ENCODE results near the gene TMEM132D. TPM values are rescaled to one million over a fixed set of nuclear protein-coding genes. Genes with fewer than 3 reads are reported as not detected.
"Not testable (repeated sequence)": the region's sequence is repeated elsewhere in the genome, so short reads cannot be mapped to it uniquely, and the experiment has no call there.

The TMEM132D gene
- total RNA-seq, 4 donors from 2014 or later, result not detected

DNA sequence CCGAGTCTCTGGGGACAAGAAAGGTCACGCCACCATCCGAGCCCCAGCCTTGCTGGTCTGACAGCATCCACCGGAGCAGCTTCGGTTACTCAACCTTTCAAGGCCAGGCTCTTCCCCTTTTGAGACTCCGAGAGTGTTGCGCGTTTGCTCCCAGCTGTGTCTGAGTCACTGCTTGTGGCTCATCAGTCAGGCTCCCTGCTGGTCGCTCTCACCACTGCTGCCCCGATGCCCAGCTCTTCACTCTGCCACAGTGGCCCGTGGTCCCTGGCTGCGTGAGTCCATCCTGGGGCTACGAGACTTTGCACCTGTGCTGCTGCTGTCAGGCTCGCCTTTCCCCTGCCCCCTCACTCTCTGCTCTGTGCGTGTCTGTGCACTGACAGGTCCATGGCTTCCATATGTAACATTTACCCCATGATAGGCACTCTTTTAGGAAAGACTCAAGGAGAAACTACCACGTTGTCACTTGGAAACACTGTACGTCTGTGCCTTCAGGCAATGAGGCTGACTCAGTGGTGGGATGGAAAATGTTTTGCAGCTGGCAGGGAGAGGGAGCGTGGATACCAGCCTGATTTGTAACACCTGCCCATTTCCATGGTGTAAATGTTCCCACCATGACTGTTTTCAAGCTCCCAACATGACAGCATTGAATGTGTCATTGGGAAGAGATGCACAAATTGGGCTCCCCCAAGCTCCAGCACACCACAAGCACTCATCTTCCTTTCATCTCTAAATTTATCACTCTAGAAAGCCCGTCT, 350.7 kb downstream of the TMEM132D start:
- ATAC-seq (ENCODE audit: low FRiP score) (no peak), DNase-seq (ENCODE audit: low spot score) (no peak)
- TF ChIP-seq, protein P1, sequence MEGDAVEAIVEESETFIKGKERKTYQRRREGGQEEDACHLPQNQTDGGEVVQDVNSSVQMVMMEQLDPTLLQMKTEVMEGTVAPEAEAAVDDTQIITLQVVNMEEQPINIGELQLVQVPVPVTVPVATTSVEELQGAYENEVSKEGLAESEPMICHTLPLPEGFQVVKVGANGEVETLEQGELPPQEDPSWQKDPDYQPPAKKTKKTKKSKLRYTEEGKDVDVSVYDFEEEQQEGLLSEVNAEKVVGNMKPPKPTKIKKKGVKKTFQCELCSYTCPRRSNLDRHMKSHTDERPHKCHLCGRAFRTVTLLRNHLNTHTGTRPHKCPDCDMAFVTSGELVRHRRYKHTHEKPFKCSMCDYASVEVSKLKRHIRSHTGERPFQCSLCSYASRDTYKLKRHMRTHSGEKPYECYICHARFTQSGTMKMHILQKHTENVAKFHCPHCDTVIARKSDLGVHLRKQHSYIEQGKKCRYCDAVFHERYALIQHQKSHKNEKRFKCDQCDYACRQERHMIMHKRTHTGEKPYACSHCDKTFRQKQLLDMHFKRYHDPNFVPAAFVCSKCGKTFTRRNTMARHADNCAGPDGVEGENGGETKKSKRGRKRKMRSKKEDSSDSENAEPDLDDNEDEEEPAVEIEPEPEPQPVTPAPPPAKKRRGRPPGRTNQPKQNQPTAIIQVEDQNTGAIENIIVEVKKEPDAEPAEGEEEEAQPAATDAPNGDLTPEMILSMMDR (IDR thresholded peaks at IDR 0.05), result no peak

DNA sequence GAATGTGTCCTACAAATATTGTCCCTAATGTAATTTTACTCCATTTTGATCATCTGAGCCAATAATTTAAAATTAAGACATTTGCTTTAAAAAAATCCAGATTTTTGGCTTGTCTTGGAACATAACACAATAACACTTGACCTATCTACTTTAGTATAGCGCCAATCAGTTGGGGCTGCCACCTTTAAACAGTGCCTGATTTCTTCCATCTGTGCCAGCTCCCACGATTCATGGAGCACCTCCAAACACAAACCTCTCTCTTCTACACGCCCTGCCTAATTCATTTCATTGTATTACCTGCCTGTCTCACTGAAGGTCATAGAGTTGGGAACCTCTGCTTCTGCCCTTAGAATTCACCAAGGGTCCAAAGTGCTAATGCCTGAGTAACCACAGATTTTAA, 352.4 kb downstream of the TMEM132D start:
- DNase-seq (ENCODE audit: low spot score), result no peak
- no peak for ATAC-seq (ENCODE audit: low FRiP score)
- TF ChIP-seq, protein P1 (IDR thresholded peaks at IDR 0.05), result no peak

DNA sequence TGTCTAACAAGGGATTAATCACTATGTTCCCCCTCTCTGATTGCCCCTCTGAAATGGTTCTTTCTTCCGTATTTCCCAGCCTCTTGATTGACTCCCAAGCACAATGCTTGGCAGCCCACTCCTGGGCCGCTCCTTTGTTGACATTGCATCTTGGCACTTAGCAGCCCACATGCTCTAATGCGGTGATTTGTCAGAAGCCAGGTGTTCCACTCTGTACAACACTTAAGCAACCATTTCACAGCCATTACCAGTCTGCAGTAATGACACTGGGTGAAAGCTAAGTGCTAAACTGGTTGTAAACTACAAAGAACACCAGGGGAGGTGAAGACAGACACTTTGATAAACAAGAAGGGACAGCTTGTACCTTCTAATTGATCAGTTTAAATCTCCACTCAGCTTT, 353.5 kb downstream of the TMEM132D start:
- TF ChIP-seq, protein P1 (IDR thresholded peaks at IDR 0.05), result no peak
- ATAC-seq (ENCODE audit: low FRiP score) (no peak), DNase-seq (ENCODE audit: low spot score) (no peak)

DNA sequence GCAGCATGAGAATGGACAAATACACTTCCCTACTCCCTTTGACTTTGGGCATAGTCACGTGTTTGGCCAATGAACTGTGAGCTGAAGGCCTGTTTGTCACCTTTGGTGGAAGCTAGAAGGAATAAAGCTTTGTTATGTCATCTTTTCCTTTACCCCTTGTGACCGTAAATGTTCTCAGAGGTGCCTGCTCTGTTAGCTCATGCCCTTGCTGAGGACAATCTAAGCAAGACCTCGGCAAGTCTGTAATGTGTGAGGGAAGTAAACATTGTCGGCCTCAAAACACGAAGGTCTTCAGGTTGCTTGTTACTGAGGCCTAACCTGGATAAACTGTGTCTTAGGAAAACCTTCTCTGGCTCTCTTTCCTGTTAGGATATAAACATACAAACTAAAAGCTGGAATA, 354.2 kb downstream of the TMEM132D start:
- TF ChIP-seq, protein P1 (IDR thresholded peaks at IDR 0.05), result no peak
- DNase-seq (ENCODE audit: low spot score) (no peak), ATAC-seq (ENCODE audit: low FRiP score) (no peak)

DNA sequence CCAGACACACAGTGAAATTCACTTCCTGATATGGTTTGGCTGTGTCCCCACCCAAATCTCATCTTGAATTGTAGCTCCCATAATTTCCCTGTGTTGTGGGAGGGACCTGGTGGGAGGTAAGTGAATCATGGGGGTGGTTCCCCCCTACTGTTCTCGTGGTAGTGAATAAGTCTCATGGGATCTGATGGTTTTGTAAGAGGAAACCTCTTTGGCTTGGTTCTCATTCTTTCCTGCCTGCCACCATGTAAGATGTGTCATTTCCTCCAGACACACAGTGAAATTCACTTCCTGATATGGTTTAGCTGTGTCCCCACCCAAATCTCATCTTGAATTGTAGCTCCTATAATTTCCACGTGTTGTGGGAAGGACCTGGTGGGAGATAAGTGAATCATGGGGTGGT, 354.8 kb downstream of the TMEM132D start:
- not testable (repeated sequence) for DNase-seq (ENCODE audit: low spot score); ATAC-seq (ENCODE audit: low FRiP score)

DNA sequence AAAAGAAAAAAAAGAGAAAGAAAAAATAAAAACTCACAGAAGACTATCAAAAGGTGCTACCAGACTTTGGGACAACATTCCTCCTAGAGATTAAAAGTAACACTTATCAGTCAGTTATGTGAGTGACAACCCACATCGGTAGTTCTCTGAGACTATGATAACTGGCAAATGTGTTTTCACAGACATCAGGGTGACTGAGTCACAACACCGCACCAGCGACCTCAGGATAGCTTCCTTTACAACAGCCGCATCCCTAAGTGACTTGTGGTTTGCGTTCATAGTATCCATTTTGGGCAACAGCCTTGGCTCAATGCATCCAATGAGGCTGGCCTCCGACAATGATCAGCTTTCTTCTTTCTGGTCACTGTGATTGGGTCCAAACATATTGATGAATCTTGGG, 359.1 kb downstream of the TMEM132D start:
- TF ChIP-seq, protein P1 (IDR thresholded peaks at IDR 0.05), result no peak
- DNase-seq (ENCODE audit: low spot score), result no peak
- ATAC-seq (ENCODE audit: low FRiP score), result no peak

DNA sequence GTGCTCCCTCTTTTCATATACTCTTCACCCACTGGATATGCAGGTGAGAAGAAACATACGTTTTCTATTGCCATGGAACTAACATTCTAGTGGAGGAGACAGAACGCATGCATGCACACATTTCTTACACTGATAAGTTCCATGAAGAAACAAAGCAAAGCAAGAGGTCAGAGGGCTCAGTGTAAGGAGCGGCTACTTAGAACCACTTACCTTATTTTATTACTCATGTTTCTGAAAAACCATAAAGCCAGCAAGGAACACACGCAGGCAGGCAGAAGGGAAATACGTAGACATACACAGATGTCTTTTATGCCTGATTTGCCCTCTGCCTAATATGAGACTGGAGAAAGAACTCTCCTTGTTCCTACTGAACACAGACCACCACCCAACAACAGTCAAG, 362.9 kb downstream of the TMEM132D start:
- no peak for ATAC-seq (ENCODE audit: low FRiP score)
- TF ChIP-seq, protein P1 (IDR thresholded peaks at IDR 0.05), result no peak
- no peak for DNase-seq (ENCODE audit: low spot score)

Measured in omental fat pad (tissue), 4 donors.